CD4-positive, alpha-beta memory T cell (primary cell): ENCODE measurements around the gene SWI5. TPM values are rescaled to one million over a fixed set of nuclear protein-coding genes. Genes with fewer than 3 reads are reported as not detected.

ENCODE experiments used
- CTCF ChIA-PET: fragments of 350-600 bp; sonication (Branson Sonifier 250); formaldehyde crosslinking; loops from one replicate; lab custom pipeline; 2021; ENCODE audit warnings: inconsistent platforms; ENCODE audit not compliant: partially characterized antibody; lab: Charles Lee
- POLR2A ChIA-PET: fragments of 350-600 bp; sonication (Branson Sonifier 250); formaldehyde crosslinking; loops from one replicate; lab custom pipeline; 2021; ENCODE audit not compliant: partially characterized antibody; lab: Charles Lee
- DNase-seq, 5 donors: peaks; one replicate each; pipeline versions ENCODE4 v3.0.0 to v3.0.0-alpha.2; 2020 to 2022; ENCODE audit warnings: mixed read lengths in 1 of 5
- H3K27ac ChIP-seq: one replicate; pipeline ENCODE4 v1.7.0; 2013; ENCODE audit warnings: low read depth, low read length
- H3K27me3 ChIP-seq: 2 replicates; pipeline ENCODE4 v1.7.0; 2013; ENCODE audit warnings: mild to moderate bottlenecking, low read length, moderate library complexity; ENCODE audit not compliant: insufficient read depth
- H3K36me3 ChIP-seq: 2 replicates; pipeline ENCODE4 v1.7.0; 2013; ENCODE audit warnings: mild to moderate bottlenecking, low read length, moderate library complexity; ENCODE audit not compliant: insufficient read depth
- H3K4me1 ChIP-seq: 2 replicates; pipeline ENCODE4 v1.7.0; 2013; ENCODE audit warnings: mild to moderate bottlenecking, low read length, moderate library complexity; ENCODE audit not compliant: insufficient read depth
- H3K4me3 ChIP-seq, 2 donors: one replicate each; pipeline ENCODE4 v1.7.0; 2013; ENCODE audit warnings: low read length in 2 of 2, mild to moderate bottlenecking in 1 of 2
- H3K9me3 ChIP-seq, 2 donors: one replicate each; pipeline ENCODE4 v1.7.0; 2013; ENCODE audit warnings: low read length in 2 of 2, control low read depth in 1 of 2; ENCODE audit not compliant: control insufficient read depth in 1 of 2
- H3K27ac Mint-ChIP-seq, 7 donors: one replicate each; pipeline ENCODE4 v1.8.0; 2020 to 2021; ENCODE audit warnings: mixed read lengths in 7 of 7, mild to moderate bottlenecking in 6 of 7, inconsistent platforms in 3 of 7, moderate library complexity in 3 of 7
- H3K27me3 Mint-ChIP-seq, 2 donors: one replicate each; pipeline ENCODE4 v1.8.0; 2020 to 2021; ENCODE audit warnings: mixed read lengths in 2 of 2
- H3K36me3 Mint-ChIP-seq, 2 donors: one replicate each; pipeline ENCODE4 v1.8.0; 2020 to 2021; ENCODE audit warnings: mixed read lengths in 2 of 2, inconsistent platforms in 1 of 2, mild to moderate bottlenecking in 1 of 2
- H3K4me1 Mint-ChIP-seq, 4 donors: one replicate each; pipeline ENCODE4 v1.8.0; 2020 to 2021; ENCODE audit warnings: mixed read lengths in 4 of 4, mild to moderate bottlenecking in 1 of 4
- H3K4me3 Mint-ChIP-seq, 8 donors: one replicate each; pipeline ENCODE4 v1.8.0; 2020 to 2021; ENCODE audit warnings: mixed read lengths in 8 of 8, mild to moderate bottlenecking in 7 of 8, moderate library complexity in 6 of 8, inconsistent platforms in 3 of 8
- H3K9me3 Mint-ChIP-seq, 8 donors: one replicate each; pipeline ENCODE4 v1.8.0; 2020 to 2021; ENCODE audit warnings: mixed read lengths in 8 of 8, mild to moderate bottlenecking in 5 of 8, inconsistent platforms in 3 of 8, moderate library complexity in 1 of 8
- intact Hi-C: fragments of 100-400 bp; cut with micrococcal nuclease; formaldehyde crosslinking; loops from one replicate; pipeline ENCODE4 v1.15.1; 2023
- polyA plus RNA-seq, 2 donors: library from polyadenylated mRNA; unstranded; fragments of 300-500 nt; fragmentation: Illumina TruSeq; gene quantifications; one replicate each; pipeline ENCODE4 v1.2.3, GENCODE V29; 2021
- total RNA-seq, 2 experiments: library from RNA; stranded (reverse); gene quantifications; one replicate each; pipeline ENCODE4 v1.2.3, GENCODE V29; 2021

The SWI5 gene
- total and polyA plus RNA-seq, 4 experiments from 2014 or later, result 11.5 to 30.7 (median 20.2) TPM

GRCh38 chr9:128257907-128258306 is 18.2 kb upstream of the SWI5 start:
- peaks cover 39 to 42% of the 10 kb centered on the region in 2 donors for H3K36me3 Mint-ChIP-seq
- POLR2A ChIA-PET, result no interaction called here
- DNase-seq, result no peak

GRCh38 chr9:128258326-128258725 is 17.8 kb upstream of the SWI5 start:
- H3K27ac ChIP-seq, result no peak overlapping the region
- Mint-ChIP-seq H3K4me1 (peaks cover 0 to 4% (median under 1%) of the 10 kb centered on the region in 4 donors), H3K27ac (peak overlapping the region in 1 of 7 donors; percentile 36), H3K36me3 (peaks cover 42 to 44% of the 10 kb centered on the region in 2 donors), H3K4me3 (no peak overlapping the region), H3K27me3 (no peaks in the 10 kb centered on the region), H3K9me3 (peaks cover 0 to 1% (median 0%) of the 10 kb centered on the region in 8 donors)
- no peaks in the 10 kb centered on the region for H3K27me3 ChIP-seq
- intact Hi-C loops, result no loop called here
- H3K9me3 ChIP-seq, result no peaks in the 10 kb centered on the region
- no peak for DNase-seq
- no peaks in the 10 kb centered on the region for H3K4me1 ChIP-seq
- ChIA-PET POLR2A (no interaction called here), CTCF (no interaction called here)
- peaks cover 57% of the 10 kb centered on the region for H3K36me3 ChIP-seq
- H3K4me3 ChIP-seq, result no peak overlapping the region

More at GRCh38 chr9:128257907-128258306, 18.2 kb upstream of the SWI5 start:
- peaks cover 55% of the 10 kb centered on the region for H3K36me3 ChIP-seq
- Mint-ChIP-seq H3K4me3 (no peak overlapping the region), H3K27me3 (no peaks in the 10 kb centered on the region), H3K4me1 (peaks cover 0 to 4% (median under 1%) of the 10 kb centered on the region in 4 donors), H3K9me3 (peaks cover 0 to 1% (median 0%) of the 10 kb centered on the region in 8 donors), H3K27ac (peak overlapping the region in 1 of 7 donors; percentile 36)
- no peaks in the 10 kb centered on the region for H3K27me3 ChIP-seq
- H3K4me3 ChIP-seq, result no peak overlapping the region
- intact Hi-C loops, result no loop called here
- no peaks in the 10 kb centered on the region for H3K4me1 ChIP-seq
- no peak overlapping the region for H3K27ac ChIP-seq
- no peaks in the 10 kb centered on the region for H3K9me3 ChIP-seq
- CTCF ChIA-PET, result no interaction called here

GRCh38 chr9:128259156-128259555 is 16.9 kb upstream of the SWI5 start:
- Mint-ChIP-seq H3K27me3 (no peaks in the 10 kb centered on the region), H3K4me3 (no peak overlapping the region), H3K4me1 (peaks cover 0 to 4% (median under 1%) of the 10 kb centered on the region in 4 donors), H3K36me3 (peaks cover 42 to 44% of the 10 kb centered on the region in 2 donors), H3K9me3 (peaks cover 0 to 1% (median 0%) of the 10 kb centered on the region in 8 donors), H3K27ac (no peak overlapping the region)
- Histone ChIP-seq H3K27ac (no peak overlapping the region), H3K4me3 (no peak overlapping the region), H3K4me1 (no peaks in the 10 kb centered on the region), H3K36me3 (peaks cover 57% of the 10 kb centered on the region), H3K9me3 (no peaks in the 10 kb centered on the region), H3K27me3 (no peaks in the 10 kb centered on the region)
- DNase-seq, result no peak
- ChIA-PET POLR2A (no interaction called here), CTCF (no interaction called here)
- intact Hi-C loops, result no loop called here

DNA sequence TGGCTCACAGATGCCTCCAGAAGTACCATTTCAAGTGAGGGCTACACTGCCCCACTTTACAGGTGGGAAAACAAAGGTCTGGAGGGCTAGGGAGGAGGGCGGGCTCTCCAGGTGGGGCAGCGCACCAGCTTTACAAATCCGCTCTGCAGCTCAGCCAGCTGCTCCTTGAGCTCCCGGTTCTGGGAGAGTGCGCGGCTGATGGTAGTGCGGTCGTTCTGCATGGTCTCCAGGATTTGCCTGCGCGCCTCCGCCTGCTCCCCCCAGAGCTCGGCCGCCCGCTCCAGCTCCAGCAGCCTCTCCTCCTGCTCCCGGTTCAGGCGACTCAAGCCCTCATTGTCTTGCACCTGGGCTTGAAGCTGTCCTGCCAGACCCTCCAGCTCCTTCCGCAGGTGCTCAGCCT is 15.7 kb upstream of the SWI5 start:
- H3K27me3 ChIP-seq, result no peaks in the 10 kb centered on the region
- H3K4me1 ChIP-seq, result no peaks in the 10 kb centered on the region
- Mint-ChIP-seq H3K27me3 (no peaks in the 10 kb centered on the region), H3K4me1 (peaks cover 0 to under 1% (median 0%) of the 10 kb centered on the region in 4 donors), H3K36me3 (peaks cover 48 to 51% of the 10 kb centered on the region in 2 donors), H3K4me3 (no peak overlapping the region), H3K27ac (no peak overlapping the region), H3K9me3 (peaks cover 0 to 1% (median 0%) of the 10 kb centered on the region in 8 donors)
- POLR2A ChIA-PET, result no interaction called here
- H3K9me3 ChIP-seq, result no peaks in the 10 kb centered on the region
- CTCF ChIA-PET, result no interaction called here
- peaks cover 60% of the 10 kb centered on the region for H3K36me3 ChIP-seq
- DNase-seq, result no peak
- intact Hi-C loops, result no loop called here
- no peak overlapping the region for H3K4me3 ChIP-seq
- no peak overlapping the region for H3K27ac ChIP-seq

DNA sequence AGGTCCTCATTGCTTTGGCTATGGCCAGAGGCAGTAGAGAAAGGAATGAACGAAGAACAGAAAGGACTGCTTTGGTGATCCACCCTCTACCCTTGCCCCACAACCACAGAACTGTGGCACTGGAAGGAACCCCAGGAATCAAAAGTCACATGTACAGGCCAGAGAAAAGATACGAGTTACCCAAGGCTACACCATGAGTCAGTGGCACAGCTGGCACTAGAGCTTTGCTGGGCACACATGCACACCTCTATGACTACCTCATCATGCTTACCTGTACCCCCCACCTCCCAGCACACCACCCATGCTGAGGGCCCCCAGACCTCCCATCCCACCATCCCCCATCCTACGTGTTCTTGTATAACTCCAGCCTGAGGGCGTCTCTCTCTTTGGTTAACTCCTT is 13.4 kb upstream of the SWI5 start:
- no peak overlapping the region for H3K27ac Mint-ChIP-seq
- intact Hi-C loops, result no loop called here

GRCh38 chr9:128265348-128265847 is 10.7 kb upstream of the SWI5 start:
- no peaks in the 10 kb centered on the region for H3K4me1 Mint-ChIP-seq
- no peak overlapping the region for H3K4me3 Mint-ChIP-seq
- ChIA-PET POLR2A (no interaction called here), CTCF (no interaction called here)
- H3K27ac ChIP-seq, result no peak overlapping the region
- H3K4me1 ChIP-seq, result no peaks in the 10 kb centered on the region
- H3K9me3 ChIP-seq, result no peaks in the 10 kb centered on the region
- H3K27ac Mint-ChIP-seq, result peak overlapping the region in 1 of 7 donors; percentile 53
- intact Hi-C loops, result no loop called here
- H3K36me3 ChIP-seq, result peaks cover 41% of the 10 kb centered on the region
- no peaks in the 10 kb centered on the region for H3K27me3 ChIP-seq
- peaks cover 43 to 52% of the 10 kb centered on the region in 2 donors for H3K36me3 Mint-ChIP-seq
- H3K4me3 ChIP-seq, result no peak overlapping the region
- peak in 1 of 5 donors; percentile 25 for DNase-seq
- peaks cover 0 to 3% (median 0%) of the 10 kb centered on the region in 8 donors for H3K9me3 Mint-ChIP-seq
- H3K27me3 Mint-ChIP-seq, result no peaks in the 10 kb centered on the region

More for the DNA sequence above, 13.4 kb upstream of the SWI5 start:
- no peak for DNase-seq
- H3K27me3 Mint-ChIP-seq, result no peaks in the 10 kb centered on the region
- Histone ChIP-seq H3K9me3 (no peaks in the 10 kb centered on the region), H3K4me1 (no peaks in the 10 kb centered on the region), H3K4me3 (no peak overlapping the region), H3K27ac (no peak overlapping the region), H3K27me3 (no peaks in the 10 kb centered on the region), H3K36me3 (peaks cover 58% of the 10 kb centered on the region)
- CTCF ChIA-PET, result interaction anchor here (0.6 kb wide), 1 partner anchor 62 kb away, joined by 3 read pairs; no protein-coding TSS in a partner anchor
- H3K9me3 Mint-ChIP-seq, result peaks cover 0 to 3% (median 0%) of the 10 kb centered on the region in 8 donors
- POLR2A ChIA-PET, result interaction anchor here (1.1 kb wide), 1 partner anchor 13 kb away, joined by 3 read pairs; the partner anchor contains the start of genes GOLGA2 and SWI5
- peaks cover 55 to 57% of the 10 kb centered on the region in 2 donors for H3K36me3 Mint-ChIP-seq
- H3K4me1 Mint-ChIP-seq, result no peaks in the 10 kb centered on the region
- no peak overlapping the region for H3K4me3 Mint-ChIP-seq

DNA sequence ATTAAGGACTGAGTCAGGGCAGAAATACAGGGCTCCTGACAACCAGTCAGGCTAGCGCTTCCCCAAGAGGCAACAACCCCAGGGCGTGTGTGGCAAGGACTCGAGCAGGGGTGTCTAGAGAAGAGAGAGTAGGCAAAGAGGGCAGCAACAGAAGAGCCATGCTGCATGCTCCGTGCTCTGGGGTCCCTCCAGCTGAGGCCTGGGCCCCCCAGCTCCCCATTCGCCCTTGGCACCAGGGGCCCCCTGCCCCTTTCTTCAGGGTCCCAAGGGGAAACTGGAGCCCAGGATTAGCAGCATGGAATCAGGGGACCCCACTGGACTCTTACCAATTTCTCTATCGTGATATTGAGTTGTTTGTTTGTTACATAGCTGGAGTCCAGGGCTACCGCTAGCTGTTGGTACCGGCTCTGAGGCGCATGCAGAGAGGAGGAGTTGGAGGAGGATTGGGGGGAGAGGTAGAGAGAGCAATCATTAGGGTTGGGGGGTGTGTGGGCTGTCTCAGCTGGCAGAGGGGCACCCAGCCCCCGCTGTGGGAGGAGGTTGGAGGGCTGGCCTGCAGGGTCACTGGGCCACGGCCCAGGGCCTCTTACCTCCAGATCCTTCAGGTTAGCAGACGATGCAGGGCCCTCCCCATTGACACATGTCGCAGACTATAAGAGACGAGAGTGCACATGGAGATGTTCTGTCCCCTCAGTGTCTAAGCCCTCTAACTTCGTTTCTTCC is 9.0 kb upstream of the SWI5 start:
- H3K36me3 ChIP-seq, result peaks cover 36% of the 10 kb centered on the region
- POLR2A ChIA-PET, result no interaction called here

More for the DNA sequence above, 9.0 kb upstream of the SWI5 start:
- intact Hi-C loops, result no loop called here
- Mint-ChIP-seq H3K36me3 (peaks cover 37 to 40% of the 10 kb centered on the region in 2 donors), H3K4me1 (peaks cover 0 to 2% (median 0%) of the 10 kb centered on the region in 4 donors), H3K9me3 (peaks cover 0 to 3% (median 0%) of the 10 kb centered on the region in 8 donors), H3K4me3 (no peak overlapping the region), H3K27ac (no peak overlapping the region), H3K27me3 (no peaks in the 10 kb centered on the region)
- no peaks in the 10 kb centered on the region for H3K9me3 ChIP-seq
- no peaks in the 10 kb centered on the region for H3K27me3 ChIP-seq
- H3K4me3 ChIP-seq, result no peak overlapping the region
- H3K4me1 ChIP-seq, result no peaks in the 10 kb centered on the region
- no peak for DNase-seq
- CTCF ChIA-PET, result no interaction called here
- no peak overlapping the region for H3K27ac ChIP-seq
